Heart left ventricle (tissue), 13 donors: ENCODE data around the gene SPPL2C.

Experiments used
- CTCF ChIP-seq, 12 donors: fragments of 200-600 bp; sonication (generic) in 4 of 12; IDR thresholded peaks; one replicate each; pipeline versions ENCODE4 v1.5.0 to v1.8.0; 2018 to 2022; ENCODE audit warnings: antibody characterized with exemption in 12 of 12, mild to moderate bottlenecking in 5 of 12
- POLR2A ChIP-seq, 2 donors: fragments of 450-650 bp; IDR thresholded peaks; one replicate each; pipeline ENCODE4 v1.6.1; 2017; ENCODE audit warnings: antibody characterized with exemption in 2 of 2, mild to moderate bottlenecking in 2 of 2, moderate library complexity in 2 of 2
- donor health status: ischemic (EF 13 %, LVEDD 7.1; RV severe dilation, severe dysfunction).
- donor health status: DM: no; HTN: yes; CAD: no.
- donor health status: DM: no; HTN: no; CAD: no.
- donor health status: ischemic (EF 25% LVEDD 6.9; RV normal size, moderate dysfunction).
- donor health status: ischemic (EF 25% LVEDD 5.7; RV mildly dilated, moderate dysfunction).
- donor health status: ischemic (EF 35%, LVEDD 5.7; RV mildly dilated, moderate dysfunction).
- donor health status: nonischemic (EF 11% LVEDD 7.7; RV severe dilation, severe dysfunction).
- donor health status: DM: yes; HTN: yes; CAD: no.
- donor health status: PGD.
- donor health status: ischemic (EF 29% LVEDD 5.4; RV normal size, mild dysfunction).
- donor health status: nonischemic (EF 23%, LVEDD 6.1; RV moderate dilation, normal function).

- TF ChIP-seq CTCF (IDR thresholded peaks at IDR 0.05) = no peak
- no peak for TF ChIP-seq POLR2A (IDR thresholded peaks at IDR 0.05)
These were observed 16.0 kb upstream of the SPPL2C start for GRCh38 chr17:45828582-45829133.
